IPS-18a (cell line): ENCODE data around the gene DNAAF5.
"Not testable (repeated sequence)": the region's sequence is repeated elsewhere in the genome, so short reads cannot be mapped to it uniquely, and the experiment has no call there.

Source experiments
- H3K27ac ChIP-seq: one replicate; pipeline ENCODE4 v1.5.1; 2013; ENCODE audit warnings: low read length
- H3K27me3 ChIP-seq: one replicate; pipeline ENCODE4 v1.6.1; 2013; ENCODE audit warnings: mild to moderate bottlenecking, low read length; ENCODE audit not compliant: control insufficient read depth, insufficient read depth
- H3K36me3 ChIP-seq: one replicate; pipeline ENCODE4 v1.6.1; 2013; ENCODE audit warnings: low read depth, low read length; ENCODE audit not compliant: control insufficient read depth
- H3K4me1 ChIP-seq: one replicate; pipeline ENCODE4 v1.6.1; 2013; ENCODE audit warnings: low read depth, low read length; ENCODE audit not compliant: control insufficient read depth
- H3K4me3 ChIP-seq: one replicate; pipeline ENCODE4 v1.5.1; 2013; ENCODE audit warnings: low read length
- H3K9ac ChIP-seq: one replicate; pipeline ENCODE4 v1.6.1; 2013; ENCODE audit warnings: mild to moderate bottlenecking, low read length, moderate library complexity
- H3K9me3 ChIP-seq: one replicate; pipeline ENCODE4 v1.6.1; 2013; ENCODE audit warnings: low read depth, low read length; ENCODE audit not compliant: control insufficient read depth

Gene DNAAF5

GRCh38 chr7:744854-745430 lies 18.4 kb downstream of the DNAAF5 start:
- H3K4me3 ChIP-seq, result no peak overlapping the region
- no peaks in the 10 kb centered on the region for H3K27me3 ChIP-seq
- H3K36me3 ChIP-seq, result peaks cover 13% of the 10 kb centered on the region
- no peaks in the 10 kb centered on the region for H3K9me3 ChIP-seq
- H3K9ac ChIP-seq, result no peak overlapping the region
- no peak overlapping the region for H3K27ac ChIP-seq
- H3K4me1 ChIP-seq, result no peaks in the 10 kb centered on the region

GRCh38 chr7:745431-746154 lies 19.1 kb downstream of the DNAAF5 start:
- Histone ChIP-seq H3K4me3 (no peak overlapping the region), H3K27me3 (no peaks in the 10 kb centered on the region), H3K4me1 (no peaks in the 10 kb centered on the region), H3K9me3 (no peaks in the 10 kb centered on the region), H3K27ac (no peak overlapping the region), H3K36me3 (peaks cover 8% of the 10 kb centered on the region), H3K9ac (no peak overlapping the region)

- Histone ChIP-seq H3K27ac (no peak overlapping the region), H3K4me1 (no peaks in the 10 kb centered on the region), H3K9me3 (no peaks in the 10 kb centered on the region), H3K36me3 (peaks cover 12% of the 10 kb centered on the region), H3K4me3 (no peak overlapping the region), H3K27me3 (no peaks in the 10 kb centered on the region), H3K9ac (no peak overlapping the region)
These were observed 19.9 kb downstream of the DNAAF5 start for GRCh38 chr7:746155-747061.

GRCh38 chr7:747186-747585 lies 20.7 kb downstream of the DNAAF5 start:
- peaks cover 16% of the 10 kb centered on the region for H3K36me3 ChIP-seq
- H3K4me1 ChIP-seq, result no peaks in the 10 kb centered on the region
- no peak overlapping the region for H3K27ac ChIP-seq
- no peak overlapping the region for H3K4me3 ChIP-seq
- H3K9me3 ChIP-seq, result no peaks in the 10 kb centered on the region
- no peak overlapping the region for H3K9ac ChIP-seq
- no peaks in the 10 kb centered on the region for H3K27me3 ChIP-seq

GRCh38 chr7:748446-748845 lies 21.9 kb downstream of the DNAAF5 start:
- Histone ChIP-seq H3K36me3 (peaks cover 16% of the 10 kb centered on the region), H3K27me3 (no peaks in the 10 kb centered on the region), H3K4me1 (no peaks in the 10 kb centered on the region), H3K9ac (no peak overlapping the region), H3K27ac (no peak overlapping the region), H3K9me3 (no peaks in the 10 kb centered on the region), H3K4me3 (no peak overlapping the region)

GRCh38 chr7:749140-749551 lies 22.6 kb downstream of the DNAAF5 start:
- Histone ChIP-seq H3K9me3 (no peaks in the 10 kb centered on the region), H3K9ac (no peak overlapping the region), H3K4me1 (no peaks in the 10 kb centered on the region), H3K27ac (no peak overlapping the region), H3K36me3 (peaks cover 17% of the 10 kb centered on the region), H3K4me3 (no peak overlapping the region), H3K27me3 (no peaks in the 10 kb centered on the region)

- no peaks in the 10 kb centered on the region for H3K4me1 ChIP-seq
- H3K27ac ChIP-seq, result no peak overlapping the region
- no peak overlapping the region for H3K4me3 ChIP-seq
- H3K36me3 ChIP-seq, result peaks cover 27% of the 10 kb centered on the region
- no peak overlapping the region for H3K9ac ChIP-seq
- H3K9me3 ChIP-seq, result no peaks in the 10 kb centered on the region
- H3K27me3 ChIP-seq, result no peaks in the 10 kb centered on the region
These were observed 23.8 kb downstream of the DNAAF5 start for GRCh38 chr7:750111-750905.

GRCh38 chr7:751826-752225 lies 25.3 kb downstream of the DNAAF5 start:
- Histone ChIP-seq H3K9me3 (no peaks in the 10 kb centered on the region), H3K4me3 (no peak overlapping the region), H3K27me3 (no peaks in the 10 kb centered on the region), H3K36me3 (peaks cover 37% of the 10 kb centered on the region), H3K4me1 (no peaks in the 10 kb centered on the region), H3K27ac (no peak overlapping the region), H3K9ac (no peak overlapping the region)

- H3K9ac ChIP-seq, H3K27ac ChIP-seq, H3K27me3 ChIP-seq, H3K9me3 ChIP-seq, H3K4me1 ChIP-seq, H3K4me3 ChIP-seq: not testable (repeated sequence)
- peaks cover 41% of the 10 kb centered on the region for H3K36me3 ChIP-seq
These were observed 25.8 kb downstream of the DNAAF5 start for GRCh38 chr7:752256-752655.

GRCh38 chr7:753190-753589 lies 26.7 kb downstream of the DNAAF5 start:
- Histone ChIP-seq H3K4me3 (no peak overlapping the region), H3K27me3 (no peaks in the 10 kb centered on the region), H3K9ac (no peak overlapping the region), H3K27ac (no peak overlapping the region), H3K36me3 (peaks cover 50% of the 10 kb centered on the region), H3K9me3 (no peaks in the 10 kb centered on the region), H3K4me1 (no peaks in the 10 kb centered on the region)
